B cell (primary cell): ENCODE results near the gene B4GALT5.
"Not testable (repeated sequence)": the region's sequence is repeated elsewhere in the genome, so short reads cannot be mapped to it uniquely, and the experiment has no call there.

Experiments used
- CTCF ChIP-seq: fragments of 200-600 bp; IDR thresholded peaks from one replicate; pipeline ENCODE4 v1.8.0; 2022; ENCODE audit warnings: antibody characterized with exemption, mild to moderate bottlenecking
- EZH2 ChIP-seq: IDR thresholded peaks from 2 replicates; pipeline ENCODE4 v1.6.1; 2012; ENCODE audit warnings: borderline replicate concordance, low read depth, mild to moderate bottlenecking, moderate library complexity, low read length; ENCODE audit not compliant: insufficient read depth, poor library complexity, severe bottlenecking

- TF ChIP-seq CTCF, EZH2: not testable (repeated sequence)
Observed at GRCh38 chr20:49725224-49725606, 11.5 kb upstream of the B4GALT5 start.
